RWPE2 (cell line): ENCODE measurements around the gene COTL1.
"Not testable (repeated sequence)": the region's sequence is repeated elsewhere in the genome, so short reads cannot be mapped to it uniquely, and the experiment has no call there.

ENCODE experiments used
- ATAC-seq: fragments of 200-7000 bp; cut with Tn5 transposase; 3 replicates; pipeline ENCODE4 v1.9.1; 2021; ENCODE audit warnings: low read depth
- DNase-seq: peaks from one replicate; pipeline ENCODE4 v3.0.0-alpha.2; 2020; ENCODE audit warnings: low spot score
- H3K27ac ChIP-seq: fragments of 450-650 bp; 2 replicates; pipeline ENCODE4 v1.5.1; 2017; ENCODE audit warnings: mild to moderate bottlenecking; ENCODE audit not compliant: poor library complexity, severe bottlenecking
- H3K27me3 ChIP-seq: fragments of 250-450 bp; sonication (Bioruptor Pico); 2 replicates; pipeline ENCODE4 v1.5.1; 2021; ENCODE audit warnings: mild to moderate bottlenecking, moderate library complexity; ENCODE audit not compliant: insufficient read depth, poor library complexity, severe bottlenecking
- H3K36me3 ChIP-seq: fragments of 250-450 bp; sonication (Bioruptor Pico); 2 replicates; pipeline ENCODE4 v1.5.1; 2020; ENCODE audit warnings: low read depth, mild to moderate bottlenecking, moderate library complexity
- H3K4me1 ChIP-seq: fragments of 250-450 bp; sonication (Bioruptor Pico); 2 replicates; pipeline ENCODE4 v1.5.1; 2021; ENCODE audit warnings: mild to moderate bottlenecking, moderate library complexity; ENCODE audit not compliant: insufficient read depth, poor library complexity, severe bottlenecking
- H3K4me3 ChIP-seq: fragments of 250-450 bp; sonication (Bioruptor Pico); 2 replicates; pipeline ENCODE4 v1.5.1; 2021; ENCODE audit warnings: mild to moderate bottlenecking, moderate library complexity; ENCODE audit not compliant: severe bottlenecking
- H3K9me3 ChIP-seq: fragments of 250-450 bp; sonication (Bioruptor Pico); 2 replicates; pipeline ENCODE4 v1.5.1; 2021; ENCODE audit warnings: mild to moderate bottlenecking, moderate library complexity; ENCODE audit not compliant: severe bottlenecking
- TF ChIP-seq, protein P1 (sequence below): fragments of 450-650 bp; IDR thresholded peaks from one replicate; pipeline ENCODE4 v1.5.1; 2017; ENCODE audit warnings: mild to moderate bottlenecking, moderate library complexity; ENCODE audit not compliant: poor library complexity, severe bottlenecking

The COTL1 gene

GRCh38 chr16:84637709-84638108, 19.8 kb upstream of the COTL1 start:
- ATAC-seq: no peak
- Histone ChIP-seq H3K27ac (no peak overlapping the region), H3K4me1 (peaks cover 18% of the 10 kb centered on the region), H3K9me3 (no peaks in the 10 kb centered on the region), H3K36me3 (no peaks in the 10 kb centered on the region), H3K27me3 (no peaks in the 10 kb centered on the region), H3K4me3 (no peak overlapping the region)
- no peak for DNase-seq
- TF ChIP-seq, protein P1, sequence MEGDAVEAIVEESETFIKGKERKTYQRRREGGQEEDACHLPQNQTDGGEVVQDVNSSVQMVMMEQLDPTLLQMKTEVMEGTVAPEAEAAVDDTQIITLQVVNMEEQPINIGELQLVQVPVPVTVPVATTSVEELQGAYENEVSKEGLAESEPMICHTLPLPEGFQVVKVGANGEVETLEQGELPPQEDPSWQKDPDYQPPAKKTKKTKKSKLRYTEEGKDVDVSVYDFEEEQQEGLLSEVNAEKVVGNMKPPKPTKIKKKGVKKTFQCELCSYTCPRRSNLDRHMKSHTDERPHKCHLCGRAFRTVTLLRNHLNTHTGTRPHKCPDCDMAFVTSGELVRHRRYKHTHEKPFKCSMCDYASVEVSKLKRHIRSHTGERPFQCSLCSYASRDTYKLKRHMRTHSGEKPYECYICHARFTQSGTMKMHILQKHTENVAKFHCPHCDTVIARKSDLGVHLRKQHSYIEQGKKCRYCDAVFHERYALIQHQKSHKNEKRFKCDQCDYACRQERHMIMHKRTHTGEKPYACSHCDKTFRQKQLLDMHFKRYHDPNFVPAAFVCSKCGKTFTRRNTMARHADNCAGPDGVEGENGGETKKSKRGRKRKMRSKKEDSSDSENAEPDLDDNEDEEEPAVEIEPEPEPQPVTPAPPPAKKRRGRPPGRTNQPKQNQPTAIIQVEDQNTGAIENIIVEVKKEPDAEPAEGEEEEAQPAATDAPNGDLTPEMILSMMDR: no peak

DNA sequence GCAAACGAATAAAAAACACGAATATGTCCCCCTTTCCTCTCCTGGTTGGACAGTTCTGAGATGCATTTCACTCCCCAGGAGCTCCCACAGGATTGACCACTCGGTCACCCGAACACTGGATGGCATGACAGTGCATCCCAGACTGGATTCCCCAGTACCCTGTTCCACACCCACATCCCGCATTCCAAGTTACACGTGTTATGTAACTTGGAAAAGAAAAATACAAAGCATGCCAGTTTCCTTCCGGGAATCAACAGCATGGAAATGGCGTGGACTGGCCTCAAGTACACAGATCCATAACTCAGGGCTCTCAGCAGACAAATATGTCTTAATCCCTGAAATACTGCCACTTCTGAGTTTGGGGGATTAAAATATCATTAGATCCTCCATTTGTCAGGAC, 17.8 kb upstream of the COTL1 start:
- DNase-seq (no peak), ATAC-seq (no peak)
- Histone ChIP-seq H3K27ac (no peak overlapping the region), H3K4me1 (no peaks in the 10 kb centered on the region), H3K9me3 (no peaks in the 10 kb centered on the region), H3K27me3 (no peaks in the 10 kb centered on the region), H3K36me3 (no peaks in the 10 kb centered on the region), H3K4me3 (no peak overlapping the region)
- TF ChIP-seq, protein P1: no peak

GRCh38 chr16:84633622-84634021, 15.7 kb upstream of the COTL1 start:
- Histone ChIP-seq H3K27ac (no peak overlapping the region), H3K9me3 (no peaks in the 10 kb centered on the region), H3K4me1 (no peaks in the 10 kb centered on the region), H3K36me3 (no peaks in the 10 kb centered on the region), H3K4me3 (no peak overlapping the region), H3K27me3 (no peaks in the 10 kb centered on the region)
- ATAC-seq (no peak), DNase-seq (no peak)
- TF ChIP-seq, protein P1: no peak

GRCh38 chr16:84632862-84633261, 15.0 kb upstream of the COTL1 start:
- not testable (repeated sequence) for H3K4me1 ChIP-seq, H3K27me3 ChIP-seq, H3K36me3 ChIP-seq, DNase-seq, ATAC-seq, H3K27ac ChIP-seq, H3K9me3 ChIP-seq, H3K4me3 ChIP-seq

DNA sequence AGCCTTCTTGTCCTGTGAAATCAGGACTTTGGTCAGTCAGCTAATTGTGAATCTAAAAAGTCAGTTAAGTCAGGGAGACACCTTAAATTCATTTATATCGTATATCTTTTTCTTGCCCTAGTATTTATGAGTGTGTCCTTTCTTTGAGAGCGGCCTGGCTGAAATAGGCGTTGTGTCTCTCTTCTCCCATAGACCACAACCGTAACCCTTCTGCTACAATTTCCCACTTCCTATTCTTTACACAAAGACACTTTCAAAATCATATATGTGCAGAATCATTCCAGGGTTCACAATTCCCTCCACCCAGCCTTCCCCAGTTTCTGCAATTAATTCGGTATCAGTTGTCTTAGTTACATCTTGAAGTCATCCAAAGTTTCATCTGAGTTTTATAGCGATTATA, 14.0 kb upstream of the COTL1 start:
- no peak for DNase-seq
- no peaks in the 10 kb centered on the region for H3K9me3 ChIP-seq
- no peaks in the 10 kb centered on the region for H3K27me3 ChIP-seq
- TF ChIP-seq, protein P1: no peak
- H3K4me3 ChIP-seq: no peak overlapping the region
- no peaks in the 10 kb centered on the region for H3K36me3 ChIP-seq
- no peak overlapping the region for H3K27ac ChIP-seq
- no peaks in the 10 kb centered on the region for H3K4me1 ChIP-seq
- no peak for ATAC-seq

GRCh38 chr16:84631153-84631466, 13.2 kb upstream of the COTL1 start:
- no peaks in the 10 kb centered on the region for H3K27me3 ChIP-seq
- H3K36me3 ChIP-seq: no peaks in the 10 kb centered on the region
- no peaks in the 10 kb centered on the region for H3K9me3 ChIP-seq
- no peak overlapping the region for H3K27ac ChIP-seq
- no peaks in the 10 kb centered on the region for H3K4me1 ChIP-seq
- no peak overlapping the region for H3K4me3 ChIP-seq
- TF ChIP-seq, protein P1: no peak
- ATAC-seq: no peak
- DNase-seq: no peak
